Activated T-helper 2 cell treated with anti-CD3 and anti-CD28 coated beads, Interferon-gamma antibody, Interleukin-2, Interleukin-4, amounts not matched to agents 10 μg/mL and 5 μg/mL and 100 μg/mL, durations not matched to agents 14 hours and 24 hours and 36 hours (primary cell): Measurements from ENCODE around the gene PIWIL4. TPM values are rescaled to one million over a fixed set of nuclear protein-coding genes. Genes with fewer than 3 reads are reported as not detected.
"Not testable (repeated sequence)": the region's sequence is repeated elsewhere in the genome, so short reads cannot be mapped to it uniquely, and the experiment has no call there.

ENCODE experiments used
- DNase-seq: peaks from one replicate; pipeline ENCODE4 v3.0.0; 2021; ENCODE audit warnings: low spot score
- H3K27ac Mint-ChIP-seq: one replicate; pipeline ENCODE4 v1.8.0; 2021; ENCODE audit warnings: mixed read lengths
- H3K27me3 Mint-ChIP-seq: one replicate; pipeline ENCODE4 v1.8.0; 2021; ENCODE audit warnings: low read depth, mixed read lengths
- H3K36me3 Mint-ChIP-seq: one replicate; pipeline ENCODE4 v1.8.0; 2021; ENCODE audit warnings: low read depth, mixed read lengths
- H3K4me1 Mint-ChIP-seq: one replicate; pipeline ENCODE4 v1.8.0; 2021; ENCODE audit warnings: low read depth, mixed read lengths
- H3K4me3 Mint-ChIP-seq: one replicate; pipeline ENCODE4 v1.8.0; 2021; ENCODE audit warnings: low read depth, mild to moderate bottlenecking, moderate library complexity, mixed read lengths
- H3K9me3 Mint-ChIP-seq: one replicate; pipeline ENCODE4 v1.8.0; 2021; ENCODE audit warnings: mixed read lengths
- intact Hi-C: fragments of 100-400 bp; cut with micrococcal nuclease; formaldehyde crosslinking; loops from one replicate; pipeline ENCODE4 v1.15.1; 2023
- total RNA-seq: library from RNA; stranded (reverse); gene quantifications from 2 replicates; pipeline ENCODE4 v1.2.3, GENCODE V29; 2022

PIWIL4 gene
- total RNA-seq, 1 donor from 2014 or later, result 0.84 TPM

DNA sequence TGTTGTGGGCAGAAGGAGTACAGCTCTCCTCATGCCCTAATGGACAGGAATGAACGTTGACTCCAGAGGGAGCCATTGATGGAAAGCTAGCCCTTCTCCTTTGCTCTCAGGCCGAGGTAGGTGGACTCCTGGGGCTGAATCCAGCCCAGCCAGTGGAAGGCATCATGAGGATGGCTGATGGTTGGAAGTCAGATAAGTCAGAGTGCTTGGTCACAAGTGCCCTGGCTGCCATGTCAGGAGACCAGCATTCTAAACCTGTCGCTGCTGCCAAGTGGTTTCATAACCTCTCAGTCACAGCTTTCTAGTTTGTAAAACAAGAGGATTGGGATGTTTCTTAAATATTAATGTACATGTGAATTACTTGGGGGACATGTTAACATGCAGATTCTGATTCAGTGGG is 32.3 kb downstream of the PIWIL4 start:
- Mint-ChIP-seq H3K27ac (no peak overlapping the region), H3K4me3 (no peak overlapping the region)

DNA sequence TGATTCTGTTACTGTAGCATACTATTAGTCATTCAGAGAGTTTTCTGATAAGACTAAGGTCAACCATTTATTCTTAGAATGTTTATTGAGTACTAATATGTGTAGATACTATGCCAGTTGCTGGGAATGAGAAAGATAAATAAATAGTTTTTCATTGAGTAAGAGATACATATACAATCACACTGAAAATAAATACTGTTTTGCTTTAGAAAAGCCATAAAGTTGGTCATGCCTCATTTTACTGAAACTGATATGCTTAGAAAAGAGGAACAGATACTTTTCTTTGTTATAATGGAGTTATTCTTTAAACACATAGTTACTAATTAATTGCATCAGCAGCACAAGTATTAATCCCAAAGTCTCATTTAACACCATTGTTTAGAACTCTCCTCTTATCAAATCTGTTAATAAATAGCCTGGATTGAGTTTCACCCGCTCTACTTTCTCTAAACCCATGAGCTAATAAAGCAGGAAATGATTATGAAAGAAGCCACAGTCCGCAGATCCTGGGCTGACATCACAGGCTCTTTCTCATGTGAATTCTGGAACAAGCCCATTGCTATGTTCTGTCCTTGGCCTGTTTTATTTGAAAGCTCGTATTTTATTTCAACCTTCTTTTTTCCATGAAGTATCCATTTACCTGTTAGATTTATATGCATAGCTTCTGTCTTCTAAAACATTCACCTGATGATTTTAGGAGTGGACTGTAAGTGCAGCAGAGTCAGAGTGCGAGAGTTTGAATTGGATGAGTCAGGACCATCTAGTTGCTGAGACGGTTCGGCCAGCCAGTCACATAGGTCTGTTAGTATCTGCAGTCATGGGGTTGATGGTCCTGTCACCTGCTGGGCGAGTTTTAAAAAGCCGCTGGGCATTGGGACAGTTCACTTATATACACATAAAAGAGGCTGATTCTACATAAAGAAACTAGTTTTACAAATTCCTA is 35.5 kb downstream of the PIWIL4 start:
- Mint-ChIP-seq H3K27ac (no peak overlapping the region), H3K4me1 (peaks cover 4% of the 10 kb centered on the region), H3K27me3 (peaks cover 2% of the 10 kb centered on the region), H3K36me3 (no peaks in the 10 kb centered on the region), H3K9me3 (no peaks in the 10 kb centered on the region), H3K4me3 (no peak overlapping the region)
- intact Hi-C loops, result loop anchor here (1.0 kb wide), 1 partner anchor 83 kb away; no protein-coding TSS in a partner anchor
- DNase-seq, result peak; percentile 18

More for the DNA sequence above, 32.3 kb downstream of the PIWIL4 start:
- no peaks in the 10 kb centered on the region for H3K36me3 Mint-ChIP-seq
- no peaks in the 10 kb centered on the region for H3K9me3 Mint-ChIP-seq
- H3K4me1 Mint-ChIP-seq, result peaks cover 4% of the 10 kb centered on the region
- intact Hi-C loops, result no loop called here
- peaks cover under 1% of the 10 kb centered on the region for H3K27me3 Mint-ChIP-seq
- DNase-seq, result no peak

DNA sequence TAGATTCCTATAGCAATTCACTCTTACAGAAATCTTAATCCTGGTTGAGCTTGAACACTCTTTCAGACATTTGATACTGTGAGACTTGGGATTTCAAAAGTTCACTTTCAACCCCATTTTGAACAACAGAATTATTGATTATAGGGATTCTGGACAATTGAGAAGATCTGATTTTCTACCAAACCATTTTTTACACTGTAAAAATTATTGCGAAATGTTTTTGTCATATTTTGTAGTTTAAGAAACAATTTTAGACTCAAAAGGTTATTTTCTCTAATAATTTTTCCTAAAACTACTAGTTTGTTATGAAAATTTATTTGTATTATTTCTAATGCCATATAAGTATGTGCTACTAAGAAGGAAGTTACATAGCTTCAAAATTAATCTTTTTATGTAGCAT is 36.4 kb downstream of the PIWIL4 start:
- Mint-ChIP-seq H3K36me3 (no peaks in the 10 kb centered on the region), H3K27ac (no peak overlapping the region), H3K4me1 (peaks cover 4% of the 10 kb centered on the region), H3K9me3 (no peaks in the 10 kb centered on the region), H3K27me3 (peaks cover 2% of the 10 kb centered on the region), H3K4me3 (no peak overlapping the region)
- intact Hi-C loops, result loop anchor here (1.0 kb wide), 1 partner anchor 84 kb away; no protein-coding TSS in a partner anchor
- DNase-seq, result no peak

DNA sequence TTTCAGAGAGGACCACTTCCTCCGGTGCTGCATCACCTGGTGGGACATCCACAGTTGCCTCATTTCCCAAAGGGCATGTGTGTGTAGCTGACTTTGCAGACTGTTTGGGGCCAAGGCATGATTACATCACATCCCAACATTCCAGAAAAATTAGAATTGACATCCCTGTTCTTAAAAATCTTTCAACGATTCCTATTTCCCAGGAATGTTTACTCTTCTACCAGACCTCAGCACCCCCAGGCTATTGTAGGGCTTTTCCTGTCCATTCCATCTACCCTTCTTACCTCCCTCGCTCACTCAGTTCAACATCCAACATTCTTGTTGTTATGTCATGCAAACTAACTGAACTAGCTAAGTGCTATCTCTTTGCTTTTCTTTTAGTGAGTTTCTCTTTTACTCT is 37.3 kb downstream of the PIWIL4 start:
- Mint-ChIP-seq H3K36me3 (no peaks in the 10 kb centered on the region), H3K4me3 (no peak overlapping the region), H3K9me3 (no peaks in the 10 kb centered on the region), H3K27me3 (peaks cover 2% of the 10 kb centered on the region), H3K27ac (no peak overlapping the region), H3K4me1 (peaks cover 4% of the 10 kb centered on the region)
- DNase-seq, result no peak
- intact Hi-C loops, result no loop called here

DNA sequence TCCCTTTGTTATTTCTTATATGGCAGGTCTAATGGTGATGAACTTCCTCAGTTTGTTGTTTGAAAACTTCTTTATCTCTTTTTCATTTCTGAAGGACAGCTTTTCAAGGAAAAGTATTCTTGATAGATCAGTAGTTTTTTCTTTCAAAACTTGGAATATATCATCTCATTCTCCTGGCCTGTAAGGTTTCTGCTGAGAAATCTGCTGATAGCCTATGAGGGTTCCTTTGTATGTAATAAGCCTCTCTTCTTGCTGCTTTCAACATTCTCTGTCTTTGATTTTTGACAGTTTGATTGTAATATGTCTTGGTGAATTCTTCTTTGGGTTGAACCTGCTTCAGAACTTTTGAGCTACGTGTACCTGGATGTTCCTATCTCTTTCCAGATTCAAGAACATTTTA is 46.0 kb downstream of the PIWIL4 start:
- intact Hi-C loops, result no loop called here
- no peak overlapping the region for H3K4me3 Mint-ChIP-seq
- no peak for DNase-seq
- no peaks in the 10 kb centered on the region for H3K36me3 Mint-ChIP-seq
- no peak overlapping the region for H3K27ac Mint-ChIP-seq
- H3K27me3 Mint-ChIP-seq, result no peaks in the 10 kb centered on the region
- H3K4me1 Mint-ChIP-seq, result no peaks in the 10 kb centered on the region
- peaks cover 27% of the 10 kb centered on the region for H3K9me3 Mint-ChIP-seq

DNA sequence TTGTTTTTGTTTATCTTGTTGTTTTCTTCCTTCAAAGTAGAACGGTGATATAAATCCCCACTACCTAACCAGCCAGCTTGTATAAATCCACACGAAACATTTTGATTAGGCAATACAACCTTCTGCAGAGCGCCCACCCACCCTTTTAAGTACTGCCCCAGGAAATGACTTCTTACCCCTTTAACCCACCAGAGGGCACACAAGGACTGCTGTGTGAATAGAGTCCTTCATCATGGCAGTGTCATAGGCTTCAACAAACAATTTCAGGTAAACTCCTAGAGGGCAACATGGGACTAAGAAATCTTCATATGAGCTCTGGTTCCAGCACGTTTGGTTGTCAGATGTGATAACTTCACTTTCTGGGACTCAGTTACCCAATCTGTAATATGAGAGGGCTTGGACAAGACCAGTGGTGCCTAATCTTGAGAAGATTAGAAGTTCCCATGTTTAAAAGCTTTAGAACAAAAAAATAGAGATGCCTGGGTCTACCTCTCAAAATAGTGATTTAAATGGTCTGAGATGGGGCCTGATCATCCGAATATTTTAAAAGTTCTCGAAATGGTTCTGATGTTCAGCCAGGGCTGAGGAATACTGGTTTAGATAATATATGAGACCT is 56.1 kb downstream of the PIWIL4 start:
- Mint-ChIP-seq H3K27ac (no peak overlapping the region), H3K4me3 (no peak overlapping the region), H3K9me3 (peaks cover 11% of the 10 kb centered on the region), H3K27me3 (peaks cover 6% of the 10 kb centered on the region), H3K36me3 (no peaks in the 10 kb centered on the region), H3K4me1 (no peaks in the 10 kb centered on the region)
- peak; percentile 24 for DNase-seq
- intact Hi-C loops, result loop anchor here (1.0 to 10.0 kb wide), 4 partner anchors 142 to 522 kb away; partner anchors contain the start of gene AMOTL1

DNA sequence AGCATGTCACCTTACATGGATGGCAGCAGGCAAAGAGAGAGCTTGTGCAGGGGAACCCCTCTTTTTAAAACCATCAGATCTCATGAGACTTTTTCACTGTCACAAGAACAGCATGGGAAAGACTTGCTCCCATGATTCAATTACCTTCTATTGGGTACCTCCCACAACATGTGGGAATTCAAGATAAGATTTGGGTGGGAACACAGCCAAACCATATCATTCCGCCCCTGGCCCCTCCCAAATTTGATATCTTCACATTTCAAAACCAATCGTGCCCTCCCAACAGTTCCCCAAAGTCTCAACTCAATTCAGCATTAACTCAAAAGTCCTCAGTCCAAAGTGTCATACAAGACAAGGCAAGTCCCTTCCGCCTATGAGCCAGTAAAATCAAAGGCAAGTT is 58.3 kb downstream of the PIWIL4 start:
- not testable (repeated sequence) for H3K27ac Mint-ChIP-seq, H3K27me3 Mint-ChIP-seq, H3K4me3 Mint-ChIP-seq, H3K36me3 Mint-ChIP-seq, H3K4me1 Mint-ChIP-seq, DNase-seq
- peaks cover 14% of the 10 kb centered on the region for H3K9me3 Mint-ChIP-seq
- intact Hi-C loops, result loop anchor here (10.0 kb wide), 3 partner anchors 139 to 519 kb away; partner anchors contain the start of gene AMOTL1

DNA sequence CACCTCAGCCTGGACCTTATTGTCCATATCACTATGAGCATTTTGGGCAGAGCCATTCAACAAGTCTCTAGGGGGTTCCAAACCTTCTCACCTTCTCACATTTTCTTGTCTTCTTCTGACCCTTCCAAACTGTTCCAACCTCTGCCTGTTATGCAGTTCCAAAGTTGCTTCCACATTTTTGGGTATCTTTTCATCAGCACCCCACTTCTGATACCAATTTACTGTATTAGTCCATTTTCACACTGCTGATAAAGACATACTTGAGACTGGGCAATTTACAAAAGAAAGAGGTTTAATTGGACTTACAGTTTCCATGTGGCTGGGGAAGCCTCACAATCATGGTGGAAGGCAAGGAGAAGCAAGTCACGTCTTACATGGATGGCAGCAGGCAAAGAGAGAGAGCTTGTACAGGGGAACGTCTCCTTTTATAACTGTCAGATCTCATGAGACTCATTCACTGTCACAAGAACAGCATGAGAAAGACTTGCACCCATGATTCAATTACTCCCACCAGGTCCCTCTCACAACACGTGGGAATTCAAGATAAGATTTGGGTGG is 59.9 kb downstream of the PIWIL4 start:
- intact Hi-C loops, result loop anchor here (10.0 kb wide), 3 partner anchors 138 to 518 kb away; partner anchors contain the start of gene AMOTL1
- H3K4me3 Mint-ChIP-seq, H3K27ac Mint-ChIP-seq, H3K27me3 Mint-ChIP-seq, DNase-seq, H3K4me1 Mint-ChIP-seq, H3K36me3 Mint-ChIP-seq: not testable (repeated sequence)
- H3K9me3 Mint-ChIP-seq, result peaks cover 14% of the 10 kb centered on the region

DNA sequence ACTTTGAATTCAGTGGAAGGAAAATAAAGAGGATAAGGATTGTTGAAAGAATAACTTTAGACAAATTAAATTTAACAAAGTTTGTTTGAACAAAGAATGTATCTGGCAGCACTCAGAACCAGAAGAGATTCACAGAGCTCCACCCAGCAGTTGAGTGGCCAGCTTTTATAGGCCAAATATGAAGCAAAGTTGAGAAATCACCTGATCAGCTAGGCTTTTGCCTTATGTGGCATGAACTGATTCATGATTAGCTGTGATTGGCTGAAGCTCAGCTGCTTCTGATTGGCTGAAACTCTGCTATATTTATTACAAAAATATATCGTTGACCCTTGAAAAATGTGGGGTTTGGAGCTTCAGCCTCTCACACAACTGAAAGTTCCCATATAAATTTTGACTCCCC is 62.6 kb downstream of the PIWIL4 start:
- H3K27ac Mint-ChIP-seq, result no peak overlapping the region
- H3K4me3 Mint-ChIP-seq, result no peak overlapping the region
- H3K36me3 Mint-ChIP-seq, result no peaks in the 10 kb centered on the region

DNA sequence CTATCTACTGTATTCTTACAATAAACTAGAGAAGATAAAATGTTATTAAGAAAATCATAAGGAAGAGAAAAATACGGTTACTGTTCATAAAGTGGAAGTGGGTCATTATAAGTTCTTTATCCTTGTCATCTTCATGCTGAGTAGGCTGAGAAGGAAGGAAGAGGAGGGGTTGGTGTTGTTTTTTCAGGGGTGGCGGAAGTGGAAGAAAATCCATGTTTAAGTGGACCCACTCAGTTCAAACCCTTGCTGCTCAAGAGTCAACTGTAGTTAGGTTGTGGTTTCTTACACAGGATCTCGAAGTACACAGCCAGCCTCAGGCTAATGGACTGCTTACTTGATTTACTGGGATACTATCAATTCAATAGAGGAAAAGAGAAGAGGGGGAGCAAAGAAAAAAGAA is 63.1 kb downstream of the PIWIL4 start:
- H3K36me3 Mint-ChIP-seq, result no peaks in the 10 kb centered on the region
- no peak overlapping the region for H3K4me3 Mint-ChIP-seq
- H3K27ac Mint-ChIP-seq, result no peak overlapping the region
- no peak for DNase-seq
- no peaks in the 10 kb centered on the region for H3K27me3 Mint-ChIP-seq
- peaks cover 14% of the 10 kb centered on the region for H3K9me3 Mint-ChIP-seq
- intact Hi-C loops, result no loop called here
- H3K4me1 Mint-ChIP-seq, result no peaks in the 10 kb centered on the region

More for the DNA sequence above, 62.6 kb downstream of the PIWIL4 start:
- Mint-ChIP-seq H3K27me3 (peaks cover 1% of the 10 kb centered on the region), H3K4me1 (no peaks in the 10 kb centered on the region), H3K9me3 (peaks cover 14% of the 10 kb centered on the region)
- intact Hi-C loops, result loop anchor here (10.0 kb wide), 3 partner anchors 135 to 515 kb away; partner anchors contain the start of gene AMOTL1
- DNase-seq, result no peak

DNA sequence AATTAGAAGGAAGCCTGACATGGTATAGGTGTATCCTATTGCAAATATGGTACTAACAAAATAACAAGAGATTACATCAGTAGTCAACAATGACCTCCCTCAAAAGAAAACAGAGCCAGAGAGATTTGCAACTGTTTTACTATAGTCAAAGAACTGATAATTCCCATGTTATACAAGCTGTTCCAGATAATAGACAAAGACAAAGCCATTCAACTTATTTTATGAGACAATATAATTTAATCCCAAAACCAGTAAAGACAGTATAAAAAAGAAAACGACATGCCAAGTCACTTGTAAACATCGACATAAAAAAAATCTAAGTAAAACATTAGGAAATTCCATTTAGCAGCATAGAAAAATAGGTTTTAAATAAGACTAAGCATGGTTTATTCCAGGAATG is 65.2 kb downstream of the PIWIL4 start:
- intact Hi-C loops, result no loop called here
- DNase-seq, result no peak
- H3K36me3 Mint-ChIP-seq, result no peaks in the 10 kb centered on the region
- no peak overlapping the region for H3K27ac Mint-ChIP-seq
- H3K4me1 Mint-ChIP-seq, result no peaks in the 10 kb centered on the region
- H3K4me3 Mint-ChIP-seq, result no peak overlapping the region
- H3K27me3 Mint-ChIP-seq, result no peaks in the 10 kb centered on the region
- H3K9me3 Mint-ChIP-seq, result peaks cover 7% of the 10 kb centered on the region

DNA sequence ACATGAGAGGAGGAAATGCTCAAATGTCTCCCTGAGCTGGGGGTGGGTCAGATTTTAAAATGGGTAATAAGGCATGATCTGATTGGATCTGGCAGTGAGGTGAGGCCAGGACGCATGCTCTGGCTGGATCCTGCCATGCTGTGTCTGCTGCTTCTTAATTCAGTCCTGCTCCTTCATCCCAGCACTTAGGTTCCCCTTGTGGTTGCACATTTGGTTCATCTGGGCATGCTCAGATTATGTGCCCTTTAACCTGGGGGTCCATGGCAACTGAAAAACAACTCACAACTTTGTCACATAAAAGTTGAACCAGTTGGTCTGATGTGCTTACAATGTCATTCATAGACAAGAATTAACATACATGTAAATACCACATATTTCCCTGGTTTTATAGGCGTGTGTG is 67.9 kb downstream of the PIWIL4 start:
- intact Hi-C loops, result no loop called here
- no peaks in the 10 kb centered on the region for H3K36me3 Mint-ChIP-seq
- no peak overlapping the region for H3K4me3 Mint-ChIP-seq
- DNase-seq, result no peak
- no peaks in the 10 kb centered on the region for H3K9me3 Mint-ChIP-seq
- no peak overlapping the region for H3K27ac Mint-ChIP-seq
- peaks cover 4% of the 10 kb centered on the region for H3K4me1 Mint-ChIP-seq
- no peaks in the 10 kb centered on the region for H3K27me3 Mint-ChIP-seq
